A204.1 (cell line): Measurements from ENCODE around the gene ENG.

Experiments
- FAIRE-seq: peaks from 2 replicates; lab custom pipeline; 2012; peaks lifted over from hg19 to GRCh38; lab: Jason Lieb, UNC

ENG gene

GRCh38 chr9:127773272-127773671 is 81.2 kb downstream of the ENG start:
- no peak for FAIRE-seq

GRCh38 chr9:127772603-127773002 is 81.9 kb downstream of the ENG start:
- no peak for FAIRE-seq

GRCh38 chr9:127771570-127772189 is 82.8 kb downstream of the ENG start:
- no peak for FAIRE-seq

- peak; percentile 88 for FAIRE-seq
These were observed 83.4 kb downstream of the ENG start for GRCh38 chr9:127770905-127771569.

- FAIRE-seq: no peak
These were observed 83.9 kb downstream of the ENG start for GRCh38 chr9:127770583-127770904.

GRCh38 chr9:127769929-127770582 is 84.4 kb downstream of the ENG start:
- no peak for FAIRE-seq

- no peak for FAIRE-seq
These were observed 85.4 kb downstream of the ENG start for GRCh38 chr9:127769101-127769500.

- FAIRE-seq: no peak
These were observed 85.8 kb downstream of the ENG start for GRCh38 chr9:127768698-127769097.

GRCh38 chr9:127767909-127768331 is 86.5 kb downstream of the ENG start:
- FAIRE-seq: no peak

- FAIRE-seq: no peak
These were observed 87.0 kb downstream of the ENG start for GRCh38 chr9:127767410-127767809.

GRCh38 chr9:127765418-127765817 is 89.0 kb downstream of the ENG start:
- FAIRE-seq: no peak
